ENCODE data around the gene HOXD3. TPM values are rescaled to one million over a fixed set of nuclear protein-coding genes. Genes with fewer than 3 reads are reported as not detected.

Gene HOXD3
- total RNA-seq, 1 donor from 2014 or later = not detected

- DNase-seq (ENCODE audit: low spot score) = no peak
- H3K9me3 Mint-ChIP-seq = no peaks in the 10 kb centered on the region
- H3K4me1 Mint-ChIP-seq (ENCODE audit: low read depth) = peaks cover 2% of the 10 kb centered on the region
- no peak overlapping the region for H3K4me3 Mint-ChIP-seq
- intact Hi-C loops (cut with micrococcal nuclease) = no loop called here
- H3K27ac Mint-ChIP-seq = no peak overlapping the region
- H3K36me3 Mint-ChIP-seq (ENCODE audit: low read depth) = no peaks in the 10 kb centered on the region
- H3K27me3 Mint-ChIP-seq (ENCODE audit: insufficient read depth) = peaks cover 58% of the 10 kb centered on the region
These were observed 35.9 kb downstream of the HOXD3 start for GRCh38 chr2:176193048-176193447.

DNA sequence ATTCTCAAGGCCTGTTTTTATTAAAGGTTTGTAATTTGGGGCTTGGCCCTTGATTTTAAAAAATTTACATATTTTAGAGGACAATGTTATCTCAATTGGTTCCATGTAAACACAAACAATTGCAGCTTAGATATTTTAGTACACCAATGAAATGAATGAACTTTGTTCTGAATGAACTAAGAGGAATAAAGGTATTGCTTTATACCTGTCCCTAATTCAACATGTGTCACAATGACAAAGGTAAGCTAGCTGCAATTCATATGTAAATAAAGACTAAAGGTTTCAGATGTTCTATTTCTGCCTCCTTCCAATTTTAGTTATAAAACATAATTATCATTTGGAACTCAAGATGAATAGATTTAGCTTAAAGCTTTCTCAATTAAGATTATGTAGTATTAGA, 42.8 kb downstream of the HOXD3 start:
- Mint-ChIP-seq H3K27me3 (ENCODE audit: insufficient read depth) (peaks cover 19% of the 10 kb centered on the region), H3K4me1 (ENCODE audit: low read depth) (no peaks in the 10 kb centered on the region), H3K4me3 (no peak overlapping the region), H3K36me3 (ENCODE audit: low read depth) (no peaks in the 10 kb centered on the region), H3K27ac (no peak overlapping the region), H3K9me3 (no peaks in the 10 kb centered on the region)
- no peak for DNase-seq (ENCODE audit: low spot score)
- intact Hi-C loops (cut with micrococcal nuclease) = no loop called here

DNA sequence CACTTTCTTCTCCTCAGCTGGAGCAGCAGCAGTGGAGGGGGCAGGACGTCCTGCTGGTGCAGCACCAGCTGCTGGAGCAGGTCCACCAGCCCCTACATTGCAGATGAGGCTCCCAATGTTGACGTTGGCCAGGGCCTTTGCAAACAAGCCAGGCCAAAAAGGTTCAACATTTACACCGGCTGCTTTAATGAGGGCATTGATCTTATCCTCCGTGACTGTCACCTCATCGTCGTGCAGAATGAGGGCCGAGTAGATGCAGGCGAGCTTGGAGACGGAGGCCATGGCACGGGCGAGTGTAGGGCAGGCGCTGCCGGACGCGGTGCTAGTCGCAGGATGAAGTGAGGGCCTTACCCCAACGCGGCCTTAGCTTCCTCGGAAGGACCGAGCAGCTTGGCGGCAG, 43.9 kb downstream of the HOXD3 start:
- Mint-ChIP-seq H3K4me3 (no peak overlapping the region), H3K27me3 (ENCODE audit: insufficient read depth) (peaks cover 19% of the 10 kb centered on the region), H3K36me3 (ENCODE audit: low read depth) (no peaks in the 10 kb centered on the region), H3K27ac (no peak overlapping the region), H3K4me1 (ENCODE audit: low read depth) (no peaks in the 10 kb centered on the region), H3K9me3 (no peaks in the 10 kb centered on the region)
- intact Hi-C loops (cut with micrococcal nuclease) = no loop called here
- no peak for DNase-seq (ENCODE audit: low spot score)

GRCh38 chr2:176202491-176202890, 45.4 kb downstream of the HOXD3 start:
- Mint-ChIP-seq H3K27me3 (ENCODE audit: insufficient read depth) (peaks cover 17% of the 10 kb centered on the region), H3K4me1 (ENCODE audit: low read depth) (no peaks in the 10 kb centered on the region), H3K9me3 (no peaks in the 10 kb centered on the region), H3K4me3 (no peak overlapping the region), H3K27ac (no peak overlapping the region), H3K36me3 (ENCODE audit: low read depth) (no peaks in the 10 kb centered on the region)
- DNase-seq (ENCODE audit: low spot score) = no peak
- intact Hi-C loops (cut with micrococcal nuclease) = no loop called here

DNA sequence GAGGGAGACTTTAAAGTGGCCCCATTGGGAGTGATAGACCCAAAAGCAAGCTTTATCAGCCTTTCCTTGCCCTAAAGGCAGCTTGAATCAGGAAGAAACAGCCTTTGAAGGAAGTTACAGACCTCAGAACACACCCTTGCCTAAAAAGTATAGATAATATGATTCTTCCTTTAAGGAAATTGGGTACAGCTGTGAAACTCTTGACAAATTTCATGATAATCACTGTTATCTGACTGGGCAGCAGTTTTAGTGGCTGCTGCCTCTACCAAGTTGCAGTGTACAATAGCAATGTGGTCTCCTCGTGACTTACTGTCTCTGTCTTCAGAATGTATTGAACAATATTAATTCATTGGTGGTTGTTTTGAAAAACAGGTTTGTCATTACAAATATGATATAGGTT, 48.0 kb downstream of the HOXD3 start:
- no peaks in the 10 kb centered on the region for H3K36me3 Mint-ChIP-seq (ENCODE audit: low read depth)

DNA sequence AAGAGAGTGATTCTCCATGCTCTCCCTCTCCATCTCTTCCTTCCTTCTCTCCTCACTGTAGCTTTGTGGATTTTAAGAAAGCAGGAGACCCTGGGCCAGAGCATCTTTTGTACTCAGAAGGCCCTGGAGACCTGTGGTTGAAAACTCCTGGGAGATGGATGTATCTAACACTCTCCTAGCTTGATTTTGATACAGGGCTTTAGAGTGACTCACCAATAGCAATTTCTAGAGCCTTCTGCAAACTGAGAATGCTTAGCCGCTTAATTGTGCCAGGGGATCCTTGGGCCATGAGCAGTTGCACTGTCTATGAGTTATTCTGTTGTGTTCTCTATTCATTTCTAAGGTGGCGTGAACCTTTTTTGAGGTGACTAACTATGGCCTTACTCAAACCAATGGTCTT, 49.0 kb downstream of the HOXD3 start:
- Mint-ChIP-seq H3K27me3 (ENCODE audit: insufficient read depth) (peaks cover 16% of the 10 kb centered on the region), H3K36me3 (ENCODE audit: low read depth) (no peaks in the 10 kb centered on the region), H3K4me3 (no peak overlapping the region), H3K27ac (no peak overlapping the region), H3K4me1 (ENCODE audit: low read depth) (no peaks in the 10 kb centered on the region), H3K9me3 (no peaks in the 10 kb centered on the region)
- DNase-seq (ENCODE audit: low spot score) = no peak
- intact Hi-C loops (cut with micrococcal nuclease) = no loop called here

More for the DNA sequence above, 48.0 kb downstream of the HOXD3 start:
- intact Hi-C loops (cut with micrococcal nuclease) = no loop called here
- Mint-ChIP-seq H3K27me3 (ENCODE audit: insufficient read depth) (peaks cover 17% of the 10 kb centered on the region), H3K27ac (no peak overlapping the region), H3K4me1 (ENCODE audit: low read depth) (no peaks in the 10 kb centered on the region), H3K9me3 (no peaks in the 10 kb centered on the region), H3K4me3 (no peak overlapping the region)
- no peak for DNase-seq (ENCODE audit: low spot score)

GRCh38 chr2:176206682-176207081, 49.6 kb downstream of the HOXD3 start:
- Mint-ChIP-seq H3K4me3 (no peak overlapping the region), H3K27ac (no peak overlapping the region), H3K4me1 (ENCODE audit: low read depth) (no peaks in the 10 kb centered on the region), H3K27me3 (ENCODE audit: insufficient read depth) (peaks cover 18% of the 10 kb centered on the region), H3K36me3 (ENCODE audit: low read depth) (no peaks in the 10 kb centered on the region), H3K9me3 (no peaks in the 10 kb centered on the region)
- no peak for DNase-seq (ENCODE audit: low spot score)
- intact Hi-C loops (cut with micrococcal nuclease) = no loop called here

- Mint-ChIP-seq H3K4me3 (no peak overlapping the region), H3K27me3 (ENCODE audit: insufficient read depth) (peaks cover 19% of the 10 kb centered on the region), H3K9me3 (no peaks in the 10 kb centered on the region), H3K4me1 (ENCODE audit: low read depth) (no peaks in the 10 kb centered on the region), H3K36me3 (ENCODE audit: low read depth) (no peaks in the 10 kb centered on the region), H3K27ac (no peak overlapping the region)
- no peak for DNase-seq (ENCODE audit: low spot score)
- intact Hi-C loops (cut with micrococcal nuclease) = no loop called here
These were observed 54.0 kb downstream of the HOXD3 start for GRCh38 chr2:176211110-176211509.

DNA sequence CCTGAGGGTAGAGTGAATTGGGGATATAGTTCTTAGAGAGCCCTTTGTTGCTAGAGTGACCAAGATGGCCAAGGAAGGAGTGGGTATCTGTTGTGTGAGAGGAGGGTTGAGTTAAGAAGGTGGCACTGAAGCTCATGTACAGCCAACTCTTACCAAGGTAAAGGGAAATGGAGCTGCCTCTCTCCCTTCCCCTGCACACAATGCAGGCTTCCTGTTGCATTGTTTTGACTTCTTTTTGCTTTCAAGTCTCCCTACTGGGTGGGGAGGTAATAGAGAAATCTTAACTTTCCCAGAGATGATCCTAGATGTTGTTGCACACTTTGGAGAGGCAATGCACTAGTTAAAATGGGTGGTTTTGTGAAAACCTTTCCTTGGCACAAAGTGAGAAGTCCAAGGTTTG, 55.2 kb downstream of the HOXD3 start:
- Mint-ChIP-seq H3K4me1 (ENCODE audit: low read depth) (no peaks in the 10 kb centered on the region), H3K27ac (no peak overlapping the region), H3K36me3 (ENCODE audit: low read depth) (no peaks in the 10 kb centered on the region), H3K4me3 (no peak overlapping the region), H3K9me3 (no peaks in the 10 kb centered on the region), H3K27me3 (ENCODE audit: insufficient read depth) (peaks cover 19% of the 10 kb centered on the region)
- intact Hi-C loops (cut with micrococcal nuclease) = no loop called here
- no peak for DNase-seq (ENCODE audit: low spot score)

DNA sequence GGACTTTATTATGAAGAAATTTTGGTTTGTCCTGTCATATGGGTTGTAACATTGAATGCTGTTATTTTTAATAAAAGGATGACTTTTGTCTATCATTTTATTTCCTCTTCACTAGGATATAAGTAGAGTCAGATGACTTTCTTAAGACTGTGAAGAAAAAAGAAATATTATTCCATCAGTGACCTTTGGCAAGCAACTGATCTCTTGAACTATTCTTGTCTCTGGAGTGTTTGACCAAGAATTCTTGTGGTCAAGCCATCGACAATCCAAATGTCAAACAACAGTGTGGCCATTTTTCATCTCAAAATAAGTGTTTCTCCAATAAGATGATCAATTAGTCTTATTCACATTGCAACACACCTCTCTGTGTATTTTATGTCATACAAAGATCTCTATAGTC, 56.3 kb downstream of the HOXD3 start:
- no peak for DNase-seq (ENCODE audit: low spot score)
- H3K27ac Mint-ChIP-seq = no peak overlapping the region
- H3K9me3 Mint-ChIP-seq = no peaks in the 10 kb centered on the region
- intact Hi-C loops (cut with micrococcal nuclease) = no loop called here
- H3K36me3 Mint-ChIP-seq (ENCODE audit: low read depth) = no peaks in the 10 kb centered on the region
- H3K27me3 Mint-ChIP-seq (ENCODE audit: insufficient read depth) = peaks cover 19% of the 10 kb centered on the region
- no peaks in the 10 kb centered on the region for H3K4me1 Mint-ChIP-seq (ENCODE audit: low read depth)
- H3K4me3 Mint-ChIP-seq = no peak overlapping the region

Other genes with a start within 250 kb of the HOXD3 start
- 35.2 and 43.6 TPM in 2 replicates for gene LNPK, start 155.0 kb upstream of the HOXD3 start, total RNA-seq
- gene EVX2, start 73.3 kb upstream of the HOXD3 start, total RNA-seq = not detected in 2 replicates
- gene HOXD13, start 64.6 kb upstream of the HOXD3 start, total RNA-seq = not detected in 2 replicates
- not detected in 2 replicates for gene HOXD12, start 57.5 kb upstream of the HOXD3 start, total RNA-seq
- gene HOXD11, start 50.0 kb upstream of the HOXD3 start, total RNA-seq = not detected in 2 replicates
- gene HOXD10, start 40.5 kb upstream of the HOXD3 start, total RNA-seq = not detected in 2 replicates
- gene HOXD9, start 34.6 kb upstream of the HOXD3 start, total RNA-seq = not detected in 2 replicates
- not detected in 2 replicates for gene HOXD8, start 27.6 kb upstream of the HOXD3 start, total RNA-seq
- not detected in 2 replicates for gene HOXD4, start 5.8 kb upstream of the HOXD3 start, total RNA-seq
- gene HOXD1, start 31.4 kb downstream of the HOXD3 start, total RNA-seq = not detected in 2 replicates
- gene MTX2, start 112.1 kb downstream of the HOXD3 start, total RNA-seq = 24.9 and 30.7 TPM in 2 replicates

Measured in activated T-helper 1 cell treated with anti-CD3 and anti-CD28 coated beads, Interleukin-12 subunit alpha, Interleukin-12 subunit beta, Interleukin-2, Interleukin-4 antibody, amounts not matched to agents 30 ng/mL and 10 ng/mL and 1 ng/mL, durations not matched to agents 14 hours and 24 hours and 36 hours (primary cell).